GM19023 (cell line): ENCODE results near the gene AUTS2.
"Not testable (repeated sequence)": the region's sequence is repeated elsewhere in the genome, so short reads cannot be mapped to it uniquely, and the experiment has no call there.

Experiments
- ATAC-seq: cut with Tn5 transposase; IDR thresholded peaks from one replicate; pipeline ENCODE4 v1.9.1; 2021; ENCODE audit warnings: mild to moderate bottlenecking, moderate library complexity; ENCODE audit not compliant: unreplicated experiment

AUTS2 gene

DNA sequence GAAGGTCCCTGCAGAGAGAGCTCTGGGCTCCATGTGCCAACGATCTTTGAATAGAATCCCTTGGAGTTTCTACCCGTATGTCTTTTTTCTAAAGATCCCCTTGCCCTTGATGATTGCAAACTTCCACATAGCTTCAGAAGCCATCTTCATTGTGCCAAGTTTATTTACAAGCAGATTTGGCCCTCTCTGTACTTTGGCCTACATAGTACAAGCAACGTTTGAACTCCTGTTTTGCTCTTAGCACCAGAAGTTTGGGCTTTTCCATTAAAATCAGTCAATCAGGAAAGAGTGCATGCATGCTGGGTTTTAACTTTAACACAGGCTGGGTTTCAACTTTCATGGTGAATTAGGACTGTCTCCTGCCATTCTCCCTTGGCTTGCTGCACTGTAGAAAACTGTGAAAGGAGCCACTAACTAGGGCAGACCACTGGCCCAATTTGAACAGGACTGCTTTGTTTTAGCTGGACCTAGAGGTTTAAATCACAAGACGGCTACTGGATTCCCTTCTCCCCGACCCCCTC is 976.1 kb downstream of the AUTS2 start:
- no peak for ATAC-seq

DNA sequence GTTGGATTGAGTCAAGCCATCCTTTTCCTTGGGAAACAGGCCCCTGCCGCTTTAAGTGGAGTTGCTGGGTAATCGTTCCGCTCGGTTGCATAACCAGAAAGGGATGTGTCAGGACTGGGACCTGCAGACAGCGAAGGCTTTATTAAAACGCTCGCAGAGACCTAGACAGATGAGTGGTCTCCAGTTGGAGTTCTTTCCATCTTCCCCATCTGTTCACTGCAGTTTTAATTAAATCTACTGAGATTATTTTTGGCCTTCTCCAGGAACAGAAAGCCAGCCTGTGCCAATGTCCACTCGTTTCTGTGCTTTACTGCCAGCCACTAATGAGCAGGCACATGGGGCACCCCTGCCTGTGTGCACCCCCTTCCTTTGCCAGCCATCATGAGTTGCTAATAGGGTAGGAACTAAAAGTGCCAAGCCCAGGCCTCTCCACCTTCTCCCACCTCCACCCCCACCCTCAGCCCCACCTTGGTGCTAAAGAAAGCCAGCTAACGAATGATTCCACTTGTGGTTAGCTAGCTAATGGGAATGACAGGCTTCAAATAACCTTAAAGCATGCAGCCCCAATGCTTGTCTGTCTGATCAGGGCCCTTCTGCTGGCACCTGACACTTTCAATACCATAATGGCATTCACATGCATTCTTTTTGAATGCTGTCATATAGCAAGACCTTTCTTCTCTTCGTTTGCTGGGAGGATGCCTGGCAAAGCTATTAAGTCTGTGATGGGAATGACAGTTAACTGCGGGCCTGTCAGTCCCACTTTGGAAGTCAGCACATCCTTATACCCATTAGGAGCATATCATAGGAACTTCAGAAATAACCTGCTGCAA is 976.9 kb downstream of the AUTS2 start:
- no peak for ATAC-seq

DNA sequence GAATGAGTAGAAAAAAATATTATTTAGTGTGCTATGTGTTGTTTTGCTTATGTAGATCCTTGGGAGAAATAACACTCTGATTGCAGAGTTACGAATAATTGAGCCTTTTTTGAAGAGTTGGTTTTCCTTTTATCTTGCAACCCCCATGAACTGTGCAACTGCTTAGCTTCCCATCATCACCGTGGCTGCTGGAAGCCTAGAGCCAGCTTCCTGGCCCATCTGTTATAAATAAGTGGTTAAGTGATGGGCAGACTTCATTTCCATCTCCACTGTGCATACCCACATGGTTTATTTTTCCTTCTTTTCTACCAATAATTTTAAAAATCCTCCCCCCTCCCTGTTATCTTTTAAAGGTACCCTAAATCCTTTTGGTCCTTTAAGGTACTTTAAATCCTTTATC is 978.8 kb downstream of the AUTS2 start:
- no peak for ATAC-seq

DNA sequence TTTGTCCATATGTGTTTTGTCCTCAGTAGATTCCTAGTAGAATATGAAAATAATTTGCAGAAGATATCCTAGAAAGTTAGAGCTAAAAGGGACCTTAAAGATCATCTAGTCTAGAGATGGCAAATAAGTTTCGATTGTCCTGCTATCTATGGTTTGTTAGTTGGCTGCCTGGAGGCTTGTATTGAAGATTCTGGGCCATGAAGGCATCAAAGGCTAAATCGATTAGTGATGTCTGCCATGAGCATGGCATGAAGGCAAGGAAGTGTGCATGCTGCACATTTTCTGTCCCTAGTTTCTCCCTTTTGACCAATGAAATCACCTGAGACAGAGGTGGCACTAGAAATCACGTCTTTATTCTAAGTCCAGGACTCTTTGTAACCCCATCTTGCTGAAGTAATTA is 979.9 kb downstream of the AUTS2 start:
- no peak for ATAC-seq

DNA sequence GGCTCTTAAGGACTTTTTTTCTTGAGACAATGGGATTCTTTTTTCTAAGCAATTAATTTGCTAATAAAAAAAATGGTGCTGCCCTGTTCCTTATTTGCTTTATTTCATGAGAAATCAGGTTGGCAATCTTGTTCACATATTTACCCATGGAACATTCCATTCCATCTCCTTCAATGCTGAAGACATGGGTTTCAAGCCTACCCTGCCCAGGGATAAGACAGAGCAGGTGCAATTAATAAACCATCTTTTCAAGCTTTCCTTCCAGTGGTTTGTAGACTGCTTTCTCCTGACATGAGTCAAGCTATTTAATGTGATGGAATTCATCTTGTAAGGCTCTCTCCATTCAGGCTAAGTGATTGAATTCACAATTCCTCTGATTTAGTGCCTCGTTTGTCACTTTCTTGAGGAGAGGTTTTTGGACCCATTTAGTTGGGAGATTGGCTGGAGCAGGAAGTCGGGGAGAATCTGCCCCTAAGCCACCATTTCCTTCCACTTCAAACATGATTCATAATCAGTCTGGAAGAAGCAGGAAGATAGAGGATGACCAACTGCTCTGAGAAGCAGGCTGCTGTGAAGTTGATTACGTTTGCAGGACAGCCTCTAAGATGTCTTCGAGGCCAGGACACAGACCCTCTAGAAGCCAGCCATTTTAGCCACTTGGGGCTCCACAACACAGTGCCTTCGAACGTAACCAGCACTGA is 981.3 kb downstream of the AUTS2 start:
- ATAC-seq, result no peak

DNA sequence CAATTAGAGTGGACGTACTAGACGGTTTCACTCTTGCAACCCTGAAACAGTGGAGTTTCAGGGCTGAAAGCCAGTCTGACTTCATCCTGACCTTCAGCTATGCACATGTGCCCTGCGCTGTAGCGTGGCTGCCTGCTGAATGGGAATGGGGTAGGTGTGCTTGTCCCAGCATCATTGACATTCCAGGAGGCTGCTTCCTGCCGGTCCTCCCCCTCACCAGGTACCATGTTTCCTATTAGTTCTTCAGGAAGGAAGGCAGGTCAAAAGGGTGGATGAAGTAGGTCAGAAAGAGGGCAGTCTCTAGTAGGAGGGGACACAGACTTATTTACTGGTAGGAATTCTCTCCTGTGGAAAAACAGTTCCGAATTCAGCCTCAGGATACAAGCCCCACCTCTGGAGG is 981.9 kb downstream of the AUTS2 start:
- no peak for ATAC-seq

DNA sequence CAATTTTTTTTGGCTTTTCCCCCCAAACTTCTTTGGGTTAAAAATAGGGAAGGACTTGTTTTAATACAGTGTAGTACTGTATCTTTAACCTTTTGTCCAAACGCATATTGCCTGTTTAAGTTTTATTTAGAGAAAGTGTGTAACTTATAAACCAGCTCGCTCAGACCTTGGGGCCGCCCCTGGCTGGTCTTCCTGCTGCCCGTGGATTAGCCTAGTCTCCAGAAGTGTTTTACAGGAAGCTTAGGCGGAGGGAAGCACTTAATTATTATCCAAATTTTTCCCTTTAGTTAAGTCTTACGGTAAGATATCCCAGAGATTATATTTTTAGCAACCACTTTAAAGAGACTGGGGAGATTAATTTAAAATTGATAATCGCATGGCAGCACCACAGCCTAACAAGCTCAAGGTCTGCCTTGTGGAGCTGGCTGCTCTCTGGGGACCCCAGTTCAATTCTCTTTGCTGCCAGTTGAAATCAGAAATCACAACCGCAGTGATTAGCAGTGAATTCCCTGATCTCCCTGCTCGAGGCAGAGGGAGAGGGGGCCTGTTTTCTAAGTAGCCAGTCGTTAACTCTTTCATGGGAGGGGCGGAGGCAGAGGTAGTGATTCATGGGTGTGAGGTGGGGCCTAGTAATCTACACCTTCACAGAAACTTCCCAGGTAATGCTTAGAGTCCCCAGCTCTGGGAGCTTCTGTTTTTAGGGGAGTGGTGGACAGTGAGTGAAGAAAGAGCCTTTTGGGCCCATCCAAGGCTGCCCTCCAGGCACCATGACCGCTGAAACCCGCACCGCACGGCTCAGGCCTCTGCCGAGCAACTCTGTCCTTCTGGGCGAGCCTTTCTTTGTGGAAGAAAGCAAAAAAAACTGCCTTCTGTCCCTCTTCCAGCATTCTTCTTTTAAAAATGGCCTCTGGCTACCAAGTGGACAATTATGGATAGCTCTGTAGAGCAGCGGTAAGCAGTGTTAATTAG is 984.9 kb downstream of the AUTS2 start:
- ATAC-seq, result no peak

DNA sequence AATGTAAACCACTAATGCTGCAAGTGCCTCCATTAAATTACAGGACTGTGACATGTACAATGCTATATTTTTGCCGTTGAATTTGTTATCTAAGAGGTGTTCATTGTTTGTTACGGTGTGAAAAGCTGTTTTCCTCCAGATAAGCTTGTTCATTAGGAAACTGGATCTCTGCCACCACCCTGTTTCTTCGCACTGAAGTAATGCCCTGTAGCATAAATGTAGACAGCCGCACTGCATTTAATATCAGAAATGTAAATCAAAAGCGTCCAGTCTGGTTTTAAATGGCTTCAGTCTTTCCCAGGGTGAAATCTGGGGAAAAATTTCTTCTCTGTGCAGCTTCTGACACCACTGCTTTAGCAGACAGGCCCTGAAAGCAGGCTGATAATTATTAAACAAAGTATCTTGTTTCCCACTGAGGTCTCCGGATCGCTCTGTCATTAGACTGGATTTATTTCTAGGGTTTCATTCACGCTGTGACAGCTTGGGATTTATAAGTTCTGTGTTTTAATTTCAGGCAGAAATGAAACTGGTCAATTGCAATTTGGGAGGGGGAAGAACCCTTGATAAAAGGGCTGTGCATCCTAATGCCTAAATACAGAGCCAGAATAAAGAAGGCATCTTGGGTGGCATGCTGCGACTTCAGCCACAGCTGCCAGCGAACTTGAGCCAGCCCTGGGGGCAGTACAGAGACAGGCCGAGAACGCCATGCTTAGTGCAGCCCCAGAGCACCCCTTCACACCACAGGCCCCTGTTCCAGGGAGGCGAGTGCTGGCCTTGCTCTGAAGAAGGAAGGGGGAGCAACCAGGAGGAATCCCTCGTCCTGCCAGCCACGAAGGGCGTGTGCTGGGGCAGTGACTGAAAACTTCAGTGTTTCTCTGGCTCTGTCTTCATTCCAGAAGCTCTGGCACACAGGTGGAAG is 985.9 kb downstream of the AUTS2 start:
- ATAC-seq, result no peak

DNA sequence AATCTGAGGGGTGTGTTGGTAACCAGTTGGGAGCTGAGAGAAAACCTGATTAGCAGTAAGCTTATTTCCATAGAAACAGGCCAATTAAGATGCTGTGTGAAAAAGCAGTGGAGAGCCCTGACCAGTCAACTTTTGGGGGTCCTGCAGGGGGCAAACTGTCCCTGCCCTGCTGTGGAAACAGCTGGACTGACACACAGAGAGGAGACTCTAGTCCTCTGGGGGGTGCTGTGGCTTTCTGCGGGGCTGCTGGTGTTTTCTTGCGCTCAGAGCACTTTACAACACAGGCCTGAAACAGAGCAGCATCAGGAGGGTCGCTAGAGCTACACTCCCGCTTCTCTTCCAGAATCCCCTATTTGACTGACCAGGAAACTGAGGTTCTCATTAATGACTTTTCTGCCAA is 986.8 kb downstream of the AUTS2 start:
- ATAC-seq, result no peak

DNA sequence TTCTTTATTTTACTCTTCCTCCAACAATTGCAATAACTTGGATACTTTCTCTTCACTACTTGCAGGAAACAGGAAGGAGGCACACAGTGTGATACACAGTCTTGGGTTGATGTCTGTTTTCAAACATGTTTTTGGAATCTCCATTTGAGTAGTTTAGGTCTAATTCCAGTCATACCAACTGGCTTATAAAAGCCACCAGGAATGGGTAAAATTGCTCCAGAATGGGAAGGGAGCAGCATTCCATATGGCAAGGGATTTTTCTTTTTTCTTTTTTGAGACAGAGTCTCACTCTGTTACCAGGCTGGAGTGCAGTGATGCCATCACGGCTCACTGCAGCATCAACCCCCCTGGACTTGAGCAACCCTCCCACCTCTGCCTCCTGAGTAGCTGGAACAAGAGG is 988.5 kb downstream of the AUTS2 start:
- no peak for ATAC-seq

DNA sequence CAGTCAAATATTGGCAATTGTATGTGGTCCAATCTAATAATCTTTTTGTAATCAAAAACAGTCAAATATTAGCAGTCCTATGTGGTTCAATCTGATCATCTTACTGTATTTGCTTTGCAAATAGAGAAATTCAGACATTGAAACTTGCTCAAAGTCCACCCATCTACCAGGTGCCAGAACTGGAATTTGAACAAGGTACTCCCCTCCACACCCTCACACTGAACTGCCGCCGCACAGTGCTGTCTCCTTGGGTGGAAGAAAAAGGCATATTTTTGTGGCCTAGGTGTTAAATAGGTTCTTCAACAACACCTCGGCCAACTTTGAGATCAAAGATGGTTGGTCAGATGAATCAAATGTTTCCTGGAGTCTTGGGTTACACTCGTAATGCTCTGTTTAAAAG is 989.5 kb downstream of the AUTS2 start:
- no peak for ATAC-seq

DNA sequence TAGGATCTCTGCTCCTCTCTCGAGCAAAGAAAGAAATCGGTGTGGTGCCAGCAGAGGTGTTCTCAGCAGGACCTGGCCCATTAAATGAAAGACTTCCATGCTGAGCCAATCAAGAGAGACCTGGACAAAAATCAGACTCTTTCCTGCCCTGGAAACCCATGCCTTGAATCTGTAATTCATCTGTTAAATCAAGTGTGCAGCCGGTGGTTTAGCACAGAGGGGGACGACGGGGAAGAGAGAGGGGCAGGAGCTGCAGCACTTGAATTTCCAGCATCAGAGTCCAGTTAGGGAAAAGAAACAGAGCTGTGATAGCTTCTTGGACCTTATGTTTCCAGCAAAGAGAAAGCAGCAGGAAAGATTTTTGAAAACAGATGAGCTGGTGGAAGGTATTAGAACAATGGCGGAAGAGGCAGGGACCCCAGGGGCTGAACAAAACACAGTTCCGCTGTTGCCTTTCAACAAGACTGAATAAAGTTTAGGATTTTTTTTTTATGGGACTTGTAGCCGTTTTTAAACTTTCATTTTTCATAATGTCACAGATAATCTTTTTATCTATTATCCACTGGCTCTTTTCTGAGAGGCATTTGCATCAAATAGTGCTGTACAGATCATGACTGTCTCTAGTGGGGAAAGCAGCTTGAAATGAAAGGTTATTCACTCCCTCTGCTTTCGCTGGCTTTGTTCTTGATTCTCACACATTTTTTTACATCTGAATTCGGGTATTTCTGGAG is 990.1 kb downstream of the AUTS2 start:
- ATAC-seq, result no peak

DNA sequence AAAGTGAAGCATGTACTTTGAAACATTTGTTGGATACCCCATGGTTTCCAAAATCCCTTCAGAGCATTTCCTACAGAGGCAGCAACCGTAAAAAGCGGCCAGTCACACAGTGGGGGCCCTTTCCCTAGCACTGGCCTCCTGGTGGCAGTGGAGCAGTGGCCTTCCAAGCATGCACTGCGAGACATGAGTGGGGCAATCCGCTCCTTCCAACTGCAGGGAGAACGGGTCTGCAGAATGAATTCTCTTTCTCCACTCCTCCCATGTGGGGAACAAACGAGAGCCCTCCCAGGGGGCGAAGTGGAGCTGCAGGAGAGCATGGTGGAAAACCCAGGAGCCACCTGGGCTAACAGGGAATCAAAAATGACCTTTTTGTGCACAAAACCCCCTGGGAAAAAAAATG is 990.7 kb downstream of the AUTS2 start:
- no peak for ATAC-seq

DNA sequence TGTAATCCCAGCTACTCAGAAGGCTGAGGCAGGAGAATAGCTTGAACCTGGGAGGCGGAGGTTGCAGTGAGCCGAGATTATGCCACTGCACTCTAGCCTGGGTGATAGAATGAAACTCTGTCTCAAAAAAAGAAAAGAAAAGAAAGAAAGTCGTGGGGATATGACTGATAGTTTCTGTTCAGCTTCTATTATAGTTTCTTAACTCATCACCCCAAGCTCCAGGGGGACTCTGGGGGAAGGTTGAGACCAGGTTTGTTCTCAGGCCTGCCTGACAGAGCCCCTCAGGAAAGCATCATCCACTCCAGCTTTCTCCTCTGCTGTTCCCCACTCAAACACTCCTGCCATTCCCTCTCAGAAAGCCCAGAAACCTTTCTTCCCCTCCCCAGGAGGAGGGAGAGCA is 991.3 kb downstream of the AUTS2 start:
- no peak for ATAC-seq

DNA sequence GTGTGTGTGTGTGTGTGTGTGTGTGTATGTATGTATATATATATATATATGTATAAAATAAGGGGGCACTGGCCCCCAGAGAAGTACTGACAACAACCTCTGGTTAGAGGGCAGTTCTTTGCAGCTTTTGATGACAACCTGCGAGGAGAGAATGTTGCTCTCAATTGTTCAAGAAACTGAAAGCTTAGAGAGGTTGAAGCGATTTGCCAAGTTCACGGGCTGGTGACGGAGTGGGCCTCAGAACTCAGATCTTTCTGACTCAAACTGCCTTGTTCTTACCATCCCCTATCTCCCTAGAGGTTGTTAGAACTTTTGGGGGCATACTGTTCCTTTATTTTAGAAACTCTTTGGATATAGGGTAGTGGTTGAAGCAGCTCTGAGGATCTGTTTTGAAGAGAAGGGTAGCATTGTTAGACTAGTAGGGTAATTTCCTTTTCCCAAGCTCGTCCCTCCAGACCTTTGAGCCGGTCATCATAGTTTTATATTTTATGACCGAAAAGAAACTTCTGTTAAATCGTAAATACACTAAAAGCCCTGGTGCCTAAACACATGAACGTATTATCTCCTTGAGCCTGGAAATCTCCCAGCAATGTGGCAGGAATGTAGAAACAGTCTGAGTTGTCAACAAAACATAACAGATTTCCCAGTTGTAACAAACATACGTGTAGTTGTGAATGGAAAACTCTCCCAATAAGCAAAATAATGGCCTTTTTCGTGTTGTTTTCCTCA is 992.0 kb downstream of the AUTS2 start:
- no peak for ATAC-seq

DNA sequence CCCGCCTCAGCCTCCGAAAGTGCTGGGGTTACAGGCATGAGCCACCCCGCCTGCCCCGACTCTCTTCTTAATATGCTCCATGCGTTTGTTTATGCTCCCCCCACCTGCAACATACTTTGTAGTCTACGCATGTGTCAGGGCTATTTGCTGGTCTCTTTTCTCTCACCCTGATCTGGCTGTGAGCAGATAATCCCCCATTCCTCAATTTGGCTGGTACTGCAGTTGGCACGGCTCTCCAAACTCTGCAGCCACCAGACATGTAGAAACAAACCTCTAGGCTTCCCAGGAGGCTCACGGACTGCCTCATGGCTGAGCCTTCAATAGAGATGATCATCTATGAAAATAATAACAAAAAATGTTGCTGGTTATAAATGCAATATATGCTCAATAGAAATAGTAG is 993.4 kb downstream of the AUTS2 start:
- no peak for ATAC-seq

DNA sequence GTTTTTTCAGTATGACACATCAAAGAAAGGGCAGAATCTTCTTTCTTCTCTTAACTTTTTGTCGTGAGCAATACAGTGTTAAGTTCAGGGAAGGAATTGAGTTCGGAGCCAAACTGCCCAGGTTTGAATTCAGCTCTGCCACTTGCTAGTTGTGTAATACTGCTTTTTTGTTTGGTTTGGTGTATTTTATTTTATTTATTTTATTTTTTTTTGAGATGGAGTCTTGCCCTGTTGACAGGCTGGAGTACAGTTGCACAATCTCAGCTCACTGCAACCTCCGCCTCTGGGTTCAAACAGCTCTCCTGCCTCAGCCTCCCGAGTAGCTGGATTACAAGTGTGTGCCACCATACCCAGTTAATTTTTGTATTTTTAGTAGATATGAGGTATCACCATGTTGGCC is 993.9 kb downstream of the AUTS2 start:
- no peak for ATAC-seq

DNA sequence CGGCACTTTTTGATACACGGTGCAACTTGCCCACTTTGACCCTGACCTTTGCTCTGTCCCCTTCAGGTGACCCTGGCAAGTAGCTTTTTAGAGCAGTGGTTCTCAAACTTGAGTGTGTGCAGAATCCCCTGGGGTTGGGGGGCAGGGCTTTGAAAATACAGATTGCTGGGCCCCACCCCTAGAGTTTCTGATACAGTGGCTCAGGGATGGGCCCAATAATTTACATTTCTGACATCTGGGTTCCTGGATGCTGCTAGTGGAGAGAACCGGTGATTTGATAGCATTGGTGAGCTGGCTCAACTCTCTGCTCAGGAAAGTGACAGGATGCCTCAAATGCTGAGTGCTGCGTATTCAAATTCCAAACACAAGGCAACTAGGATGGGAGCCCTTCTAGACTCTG is 995.9 kb downstream of the AUTS2 start:
- no peak for ATAC-seq

DNA sequence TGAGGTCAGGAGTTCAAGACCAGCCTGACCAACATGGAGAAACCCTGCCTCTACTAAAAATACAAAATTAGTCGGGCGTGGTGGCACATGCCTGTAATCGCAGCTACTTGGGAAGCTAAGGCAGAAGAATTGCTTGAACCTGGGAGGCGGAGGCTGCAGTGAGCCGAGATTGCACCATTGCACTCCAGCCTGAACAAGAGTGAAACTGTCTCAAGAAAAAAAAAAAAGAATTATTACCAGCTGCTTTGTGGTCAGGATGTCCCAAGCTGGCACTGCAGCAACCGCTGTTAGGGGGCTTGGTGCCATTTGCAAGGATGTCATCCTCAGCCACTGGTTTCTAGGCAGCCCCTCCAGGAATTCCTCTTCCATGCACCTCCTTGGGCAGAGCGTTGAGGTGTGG is 996.6 kb downstream of the AUTS2 start:
- ATAC-seq, result not testable (repeated sequence)
